Spleen (tissue), 7 donors: ENCODE data around the gene ARHGEF10L.

Experiments used
- POLR2A ChIP-seq, 3 donors: fragments of 450-650 bp; IDR thresholded peaks; one replicate each; pipeline ENCODE4 v1.5.1; 2017; ENCODE audit warnings: antibody characterized with exemption in 3 of 3, mild to moderate bottlenecking in 1 of 3
- TF ChIP-seq, protein P1 (sequence below), 11 experiments: fragments of 200-600 bp in 7 of 11; fragments of 450-650 bp in 4 of 11; sonication (generic) in 4 of 11; IDR thresholded peaks in 8 of 11; conservative IDR thresholded peaks in 3 of 11; 1 replicate in 7 of 11; 2 replicates in 4 of 11; pipeline versions ENCODE4 v1.4.0 to v1.8.0; 2016 to 2021; ENCODE audit warnings: antibody characterized with exemption in 11 of 11, inconsistent platforms in 4 of 11, mild to moderate bottlenecking in 1 of 11
- donor health status: DM: no; HTN: no; CAD: no; lungs with moderate emphysema.
- donor health status: DM: no; HTN: no; CAD: no.
- donor health status: DM: no; HTN: no; CAD: no.

DNA sequence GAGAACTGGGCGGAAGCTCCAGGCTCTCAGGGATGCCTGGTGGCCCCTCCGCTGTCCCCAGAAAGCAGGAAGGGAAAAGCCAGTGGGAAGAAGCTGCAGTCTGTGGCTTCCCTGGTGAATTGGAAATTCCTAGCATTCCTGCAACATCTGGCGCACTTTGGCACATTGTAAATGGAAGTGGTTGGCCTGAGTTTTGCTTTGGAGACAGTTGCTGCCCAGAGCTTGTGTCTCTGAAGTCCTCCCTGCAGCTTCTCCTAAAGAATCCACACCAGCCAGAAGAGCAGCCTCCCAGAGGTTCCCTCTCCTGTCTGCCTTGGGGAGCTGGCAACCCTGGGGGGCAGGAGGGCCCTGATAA lies 48.2 kb downstream of the ARHGEF10L start:
- TF ChIP-seq, protein P1, sequence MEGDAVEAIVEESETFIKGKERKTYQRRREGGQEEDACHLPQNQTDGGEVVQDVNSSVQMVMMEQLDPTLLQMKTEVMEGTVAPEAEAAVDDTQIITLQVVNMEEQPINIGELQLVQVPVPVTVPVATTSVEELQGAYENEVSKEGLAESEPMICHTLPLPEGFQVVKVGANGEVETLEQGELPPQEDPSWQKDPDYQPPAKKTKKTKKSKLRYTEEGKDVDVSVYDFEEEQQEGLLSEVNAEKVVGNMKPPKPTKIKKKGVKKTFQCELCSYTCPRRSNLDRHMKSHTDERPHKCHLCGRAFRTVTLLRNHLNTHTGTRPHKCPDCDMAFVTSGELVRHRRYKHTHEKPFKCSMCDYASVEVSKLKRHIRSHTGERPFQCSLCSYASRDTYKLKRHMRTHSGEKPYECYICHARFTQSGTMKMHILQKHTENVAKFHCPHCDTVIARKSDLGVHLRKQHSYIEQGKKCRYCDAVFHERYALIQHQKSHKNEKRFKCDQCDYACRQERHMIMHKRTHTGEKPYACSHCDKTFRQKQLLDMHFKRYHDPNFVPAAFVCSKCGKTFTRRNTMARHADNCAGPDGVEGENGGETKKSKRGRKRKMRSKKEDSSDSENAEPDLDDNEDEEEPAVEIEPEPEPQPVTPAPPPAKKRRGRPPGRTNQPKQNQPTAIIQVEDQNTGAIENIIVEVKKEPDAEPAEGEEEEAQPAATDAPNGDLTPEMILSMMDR (IDR thresholded peaks at IDR 0.05 in 8 of 11, conservative IDR thresholded peaks at IDR 0.05 in 3 of 11), result no peak
- no peak for TF ChIP-seq POLR2A (IDR thresholded peaks at IDR 0.05)
